Anterior cingulate cortex (tissue), 58 donors: ENCODE results near the gene SIPA1L3.
"Not testable (repeated sequence)": the region's sequence is repeated elsewhere in the genome, so short reads cannot be mapped to it uniquely, and the experiment has no call there.

ENCODE experiments used
- DNase-seq, 58 donors: peaks; one replicate each; lab custom pipeline; 2025; lab: John Stamatoyannopoulos, UW

Gene SIPA1L3

GRCh38 chr19:38057959-38058690, 151.1 kb downstream of the SIPA1L3 start:
- no peak for DNase-seq

GRCh38 chr19:38059897-38060296, 152.9 kb downstream of the SIPA1L3 start:
- DNase-seq = no peak

GRCh38 chr19:38060331-38060730, 153.3 kb downstream of the SIPA1L3 start:
- no peak for DNase-seq

- DNase-seq = no peak
These were observed 154.3 kb downstream of the SIPA1L3 start for GRCh38 chr19:38061294-38061693.

- DNase-seq = peak in 10 of 58 donors; percentile 6 to 51 (median 26)
These were observed 156.2 kb downstream of the SIPA1L3 start for GRCh38 chr19:38062959-38063761.

- no peak for DNase-seq
These were observed 156.9 kb downstream of the SIPA1L3 start for GRCh38 chr19:38063928-38064327.

- DNase-seq = no peak
These were observed 157.8 kb downstream of the SIPA1L3 start for GRCh38 chr19:38064661-38065425.

- DNase-seq = not testable (repeated sequence)
These were observed 158.8 kb downstream of the SIPA1L3 start for GRCh38 chr19:38065775-38066174.

GRCh38 chr19:38068826-38069225, 161.8 kb downstream of the SIPA1L3 start:
- DNase-seq = no peak

GRCh38 chr19:38070573-38070972, 163.6 kb downstream of the SIPA1L3 start:
- no peak for DNase-seq

- not testable (repeated sequence) for DNase-seq
These were observed 164.0 kb downstream of the SIPA1L3 start for GRCh38 chr19:38071054-38071453.

- DNase-seq = no peak
These were observed 164.6 kb downstream of the SIPA1L3 start for GRCh38 chr19:38071647-38072046.

- no peak for DNase-seq
These were observed 166.1 kb downstream of the SIPA1L3 start for GRCh38 chr19:38072776-38073750.

GRCh38 chr19:38073841-38074685, 167.1 kb downstream of the SIPA1L3 start:
- DNase-seq = peak in 13 of 58 donors; percentile 3 to 53 (median 17)

GRCh38 chr19:38076337-38076736, 169.3 kb downstream of the SIPA1L3 start:
- DNase-seq = no peak

GRCh38 chr19:38078302-38078930, 171.4 kb downstream of the SIPA1L3 start:
- no peak for DNase-seq

- no peak for DNase-seq
These were observed 172.9 kb downstream of the SIPA1L3 start for GRCh38 chr19:38079926-38080380.

- DNase-seq = no peak
These were observed 174.7 kb downstream of the SIPA1L3 start for GRCh38 chr19:38081547-38082255.
